Neural cell (in vitro differentiated cells): ENCODE results near the gene ABHD16B. TPM values are rescaled to one million over a fixed set of nuclear protein-coding genes. Genes with fewer than 3 reads are reported as not detected.

ENCODE experiments used
- H2AFZ ChIP-seq: fragments of 200-600, 300-800 bp; sonication (generic), shearing (Covaris generic); 2 replicates; pipeline ENCODE4 v1.6.0; 2014; ENCODE audit warnings: low read depth, mild to moderate bottlenecking, antibody characterized with exemption, low read length, moderate library complexity
- H3F3A ChIP-seq: fragments of 200-600 bp; shearing (Covaris generic); 2 replicates; pipeline ENCODE4 v1.6.1; 2016; ENCODE audit warnings: mild to moderate bottlenecking, moderate library complexity, mixed read lengths, antibody characterized with exemption, low read length; ENCODE audit not compliant: insufficient read depth, poor library complexity, severe bottlenecking
- H3K27ac ChIP-seq: fragments of 200-600, 300-800 bp; sonication (generic), shearing (Covaris generic); 2 replicates; pipeline ENCODE4 v1.5.1; 2014; ENCODE audit warnings: mild to moderate bottlenecking, low read length, moderate library complexity
- H3K27me3 ChIP-seq: fragments of 300-800, 200-600 bp; sonication (generic), shearing (Covaris generic); 2 replicates; pipeline ENCODE4 v1.6.0; 2014; ENCODE audit warnings: mild to moderate bottlenecking, low read depth, low read length, moderate library complexity; ENCODE audit not compliant: insufficient read depth
- H3K36me3 ChIP-seq: fragments of 300-800, 200-600 bp; sonication (generic), shearing (Covaris generic); 2 replicates; pipeline ENCODE4 v1.5.1; 2014; ENCODE audit warnings: mild to moderate bottlenecking, antibody characterized with exemption, low read length, moderate library complexity; ENCODE audit not compliant: insufficient read depth
- H3K4me2 ChIP-seq: fragments of 300-800, 200-600 bp; sonication (generic), shearing (Covaris generic); 2 replicates; pipeline ENCODE4 v1.6.0; 2014; ENCODE audit warnings: mild to moderate bottlenecking, low read length
- H3K4me3 ChIP-seq: fragments of 300-800, 200-600 bp; sonication (generic), shearing (Covaris generic); 2 replicates; pipeline ENCODE4 v1.5.1; 2014; ENCODE audit warnings: mild to moderate bottlenecking, low read length, moderate library complexity
- H3K79me2 ChIP-seq: fragments of 200-600 bp; shearing (Covaris generic); replicated peaks from 2 replicates; pipeline ENCODE4 v1.6.0; 2014; ENCODE audit warnings: mild to moderate bottlenecking, low read length, moderate library complexity; ENCODE audit not compliant: insufficient read depth
- H3K9ac ChIP-seq: fragments of 300-800, 200-600 bp; sonication (generic), shearing (Covaris generic); 2 replicates; pipeline ENCODE4 v1.6.1; 2016; ENCODE audit warnings: mild to moderate bottlenecking, low read length, mixed read lengths
- H3K9me2 ChIP-seq: fragments of 200-600 bp; shearing (Covaris generic); 2 replicates; pipeline ENCODE4 v1.6.1; 2016; ENCODE audit warnings: mild to moderate bottlenecking, low read length, mixed read lengths; ENCODE audit not compliant: insufficient read depth
- H3K9me3 ChIP-seq: fragments of 200-600, 300-800 bp; sonication (generic), shearing (Covaris generic); 2 replicates; pipeline ENCODE4 v1.6.1; 2016; ENCODE audit warnings: mild to moderate bottlenecking, mixed run types, low read length, moderate library complexity, mixed read lengths
- H4K20me1 ChIP-seq: fragments of 200-600 bp; shearing (Covaris generic); 2 replicates; pipeline ENCODE4 v1.6.1; 2016; ENCODE audit warnings: mild to moderate bottlenecking, mixed run types; ENCODE audit not compliant: insufficient read depth
- CTCF ChIP-seq: fragments of 450-650 bp; IDR thresholded peaks from 2 replicates; pipeline ENCODE4 v1.5.1; 2014; ENCODE audit warnings: antibody characterized with exemption, mild to moderate bottlenecking, moderate library complexity; ENCODE audit not compliant: poor library complexity, severe bottlenecking
- EP300 ChIP-seq: fragments of 450-650 bp; conservative IDR thresholded peaks from 2 replicates; pipeline ENCODE4 v1.6.1; 2014; ENCODE audit warnings: antibody characterized with exemption, mild to moderate bottlenecking, moderate library complexity; ENCODE audit not compliant: poor library complexity, severe bottlenecking
- EZH2 ChIP-seq: fragments of 200-600, 300-800 bp; shearing (Covaris generic), sonication (generic); IDR thresholded peaks from 2 replicates; pipeline ENCODE4 v1.6.1; 2014; ENCODE audit warnings: antibody characterized with exemption, low read length, borderline replicate concordance, mild to moderate bottlenecking; ENCODE audit not compliant: insufficient read depth, poor library complexity, severe bottlenecking
- MXI1 ChIP-seq: fragments of 450-650 bp; conservative IDR thresholded peaks from 2 replicates; pipeline ENCODE4 v1.6.1; 2014; ENCODE audit warnings: antibody characterized with exemption, mild to moderate bottlenecking; ENCODE audit not compliant: poor library complexity, severe bottlenecking
- POLR2AphosphoS5 ChIP-seq: IDR thresholded peaks from 2 replicates; pipeline ENCODE4 v1.6.1; 2012
- RAD21 ChIP-seq: fragments of 450-650 bp; conservative IDR thresholded peaks from 2 replicates; pipeline ENCODE4 v1.6.1; 2014; ENCODE audit warnings: antibody characterized with exemption, mild to moderate bottlenecking, moderate library complexity
- REST ChIP-seq: IDR thresholded peaks from 2 replicates; pipeline ENCODE4 v1.6.1; 2012; ENCODE audit warnings: borderline replicate concordance
- SMC3 ChIP-seq: fragments of 450-650 bp; conservative IDR thresholded peaks from 2 replicates; pipeline ENCODE4 v1.6.1; 2014; ENCODE audit warnings: antibody characterized with exemption, mild to moderate bottlenecking, moderate library complexity; ENCODE audit not compliant: poor library complexity
- TAF1 ChIP-seq: IDR thresholded peaks from 2 replicates; pipeline ENCODE4 v1.6.1; 2012; ENCODE audit warnings: low read depth
- polyA plus RNA-seq: library from polyadenylated mRNA; depleted of rRNA; stranded (reverse); fragments of >200 nt; gene quantifications from 2 replicates; pipeline ENCODE4 v1.2.3, GENCODE V29; 2014

Gene ABHD16B
- polyA plus RNA-seq, 1 donor from 2014 or later = not detected

- TF ChIP-seq MXI1 (no peak), EZH2 (no peak)
- no peaks in the 10 kb centered on the region for H3K79me2 ChIP-seq
- no peaks in the 10 kb centered on the region for H3K9me3 ChIP-seq
Observed at GRCh38 chr20:63839620-63840019, 21.7 kb upstream of the ABHD16B start.

GRCh38 chr20:63840405-63840828 is 20.9 kb upstream of the ABHD16B start:
- no peaks in the 10 kb centered on the region for H3K9me2 ChIP-seq
- H3K4me2 ChIP-seq = no peak overlapping the region
- no peaks in the 10 kb centered on the region for H3K27me3 ChIP-seq
- H2AFZ ChIP-seq = no peak overlapping the region
- H3K4me3 ChIP-seq = no peak overlapping the region
- H4K20me1 ChIP-seq = no peaks in the 10 kb centered on the region
- H3K79me2 ChIP-seq = no peaks in the 10 kb centered on the region
- no peaks in the 10 kb centered on the region for H3K9me3 ChIP-seq
- no peak for TF ChIP-seq TAF1
- no peak for TF ChIP-seq EZH2
- no peak for TF ChIP-seq MXI1
- TF ChIP-seq RAD21 = no peak
- no peak for TF ChIP-seq CTCF
- TF ChIP-seq POLR2AphosphoS5 = no peak
- no peak for TF ChIP-seq SMC3
- no peak for TF ChIP-seq REST
- no peak for TF ChIP-seq EP300
- no peaks in the 10 kb centered on the region for H3F3A ChIP-seq
- no peaks in the 10 kb centered on the region for H3K36me3 ChIP-seq
- no peak overlapping the region for H3K9ac ChIP-seq
- no peak overlapping the region for H3K27ac ChIP-seq

More at GRCh38 chr20:63839620-63840019, 21.7 kb upstream of the ABHD16B start:
- Histone ChIP-seq H3F3A (no peaks in the 10 kb centered on the region), H3K4me3 (no peak overlapping the region), H3K9me2 (no peaks in the 10 kb centered on the region), H3K27ac (no peak overlapping the region), H3K27me3 (no peaks in the 10 kb centered on the region), H3K36me3 (no peaks in the 10 kb centered on the region), H4K20me1 (no peaks in the 10 kb centered on the region), H3K4me2 (no peak overlapping the region), H2AFZ (no peak overlapping the region), H3K9ac (no peak overlapping the region)
